ENCODE results near the gene ZRSR2. TPM values are rescaled to one million over a fixed set of nuclear protein-coding genes. Genes with fewer than 3 reads are reported as not detected.

The ZRSR2 gene
- total and polyA plus RNA-seq, 10 of the 15 experiments (the other 5 are each of a cell fraction or from before 2014, with no cell fraction given), result 8.8 to 34.1 (median 15.6) TPM

- whole genome bisulfite sequencing (ENCODE audit: insufficient coverage, insufficient replicate concordance, low lambda C conversion rate, missing lambda C conversion rate), result 71% methylated on average over 8 of the region's 8 CpGs
- FAIRE-seq, result peak; percentile 47
- H2AFZ ChIP-seq (ENCODE audit: control insufficient read depth, low read depth, low read length), result no peak overlapping the region
- H3K4me2 ChIP-seq (ENCODE audit: control insufficient read depth, insufficient read depth), result no peak overlapping the region
- no peak overlapping the region for H3K9ac ChIP-seq (ENCODE audit: control insufficient read depth, insufficient read depth, low read length)
- SMC1A ChIA-PET (ENCODE audit: uncharacterized antibody, unreplicated experiment), result no interaction called here
- BruUV-seq (replicated peaks), result no TSS peak
- no peaks in the 10 kb centered on the region for H4K20me1 ChIP-seq (ENCODE audit: control insufficient read depth, insufficient read depth)
- in situ Hi-C loops (cut with MboI), result loop anchor here (5.0 kb wide), 2 partner anchors 211 to 676 kb away; no protein-coding TSS in a partner anchor
- H3K79me2 ChIP-seq (ENCODE audit: control insufficient read depth, insufficient read depth, low read length), result no peaks in the 10 kb centered on the region
- no peak overlapping the region for H3K4me3 ChIP-seq
- intact Hi-C loops (cut with micrococcal nuclease; ENCODE audit: unreplicated experiment), result loop anchor here (1.0 to 5.0 kb wide), 6 partner anchors 61 to 684 kb away; no protein-coding TSS in a partner anchor
- peak; percentile 90 for ATAC-seq
- POLR2A ChIA-PET, result no interaction called here
- no peak for DNase-seq (ENCODE audit: low read depth, low spot score)
- CTCF ChIA-PET, result interaction anchor here (0.7 to 1.0 kb wide), 3 partner anchors 10 to 451 kb away, joined by 3 to 4 read pairs (median 3); no protein-coding TSS in a partner anchor
- H3K27ac ChIP-seq (ENCODE audit: control insufficient read depth, insufficient read depth), result no peak overlapping the region
- RAD21 ChIA-PET (ENCODE audit: unreplicated experiment), result no interaction called here
- no peaks in the 10 kb centered on the region for H3K36me3 ChIP-seq (ENCODE audit: control insufficient read depth in 2 of 2, insufficient read depth in 2 of 2, low read length in 1 of 2)
- H3K4me1 ChIP-seq (ENCODE audit: control insufficient read depth, insufficient read depth, low read length), result no peaks in the 10 kb centered on the region
- no peaks in the 10 kb centered on the region for H3K9me3 ChIP-seq (replicated peaks; ENCODE audit: control insufficient read depth, insufficient read depth, low read length)
- no peaks in the 10 kb centered on the region for H3K27me3 ChIP-seq (replicated peaks in 1 of 2; ENCODE audit: control insufficient read depth in 2 of 2, insufficient read depth in 2 of 2, low read length in 1 of 2)
- no peak for TF ChIP-seq NR2C2 (IDR thresholded peaks at IDR 0.05; ENCODE audit: borderline replicate concordance, control insufficient read depth, insufficient read length, low read depth)
- no peak for TF ChIP-seq PRDM15 (CRISPR knock-in tag; IDR thresholded peaks at IDR 0.05)
- TF ChIP-seq YY1 (IDR thresholded peaks at IDR 0.05; ENCODE audit: low read depth, low read length), result peak; percentile 58; the same call in 1 of the 2 replicates
- no peak for TF ChIP-seq ZBED1 (IDR thresholded peaks at IDR 0.05; ENCODE audit: borderline replicate concordance)
- no peak for TF ChIP-seq PAX5 (IDR thresholded peaks at IDR 0.05; ENCODE audit: borderline replicate concordance, low read depth, low read length)
- no peak for TF ChIP-seq ETV6 (conservative IDR thresholded peaks at IDR 0.05 in 1 of 2, IDR thresholded peaks at IDR 0.05 in 1 of 2; ENCODE audit: borderline replicate concordance in 1 of 2, low read depth in 1 of 2)
- no peak for TF ChIP-seq NKRF (conservative IDR thresholded peaks at IDR 0.05)
- no peak for TF ChIP-seq TCF7 (IDR thresholded peaks at IDR 0.05; ENCODE audit: borderline replicate concordance)
- TF ChIP-seq MEF2B (IDR thresholded peaks at IDR 0.05; ENCODE audit: partially characterized antibody, poor library complexity, severe bottlenecking), result no peak
- no peak for TF ChIP-seq ATF2 (IDR thresholded peaks at IDR 0.05; ENCODE audit: low read length)
- TF ChIP-seq REST (IDR thresholded peaks at IDR 0.05; ENCODE audit: low read depth, low read length), result no peak
Measured at GRCh38 chrX:15761564-15762191, 28.6 kb upstream of the ZRSR2 start.
